GM23338 (cell line): ENCODE data around the gene CD8A. TPM values are rescaled to one million over a fixed set of nuclear protein-coding genes. Genes with fewer than 3 reads are reported as not detected.

Experiments
- ATAC-seq: fragments of 200-7000 bp; cut with Tn5 transposase; 3 replicates; pipeline ENCODE4 v1.9.1; 2020
- DNase-seq: peaks from one replicate; pipeline ENCODE4 v3.0.0-alpha.2; 2015; ENCODE audit warnings: low spot score
- H2AFZ ChIP-seq: fragments of 200-600 bp; sonication (generic); 2 replicates; pipeline ENCODE4 v1.8.0; 2016; ENCODE audit warnings: antibody characterized with exemption, mild to moderate bottlenecking, moderate library complexity
- H3F3A ChIP-seq: fragments of 200-600 bp; sonication (generic); replicated peaks from 2 replicates; pipeline ENCODE4 v1.8.0; 2017; ENCODE audit warnings: antibody characterized with exemption, mixed run types, low read depth
- H3K27ac ChIP-seq: fragments of 200-600 bp; sonication (generic); 2 replicates; pipeline ENCODE4 v1.6.1; 2016; ENCODE audit warnings: low read depth
- H3K27me3 ChIP-seq: fragments of 200-600 bp; sonication (generic); 2 replicates; pipeline ENCODE4 v1.8.0; 2016; ENCODE audit warnings: mild to moderate bottlenecking, mixed run types, moderate library complexity; ENCODE audit not compliant: insufficient read depth
- H3K36me3 ChIP-seq: fragments of 200-600 bp; sonication (generic); 2 replicates; pipeline ENCODE4 v1.8.0; 2016; ENCODE audit warnings: mild to moderate bottlenecking; ENCODE audit not compliant: insufficient read depth
- H3K4me1 ChIP-seq: fragments of 200-600 bp; sonication (generic); 2 replicates; pipeline ENCODE4 v1.8.0; 2016; ENCODE audit warnings: mild to moderate bottlenecking, moderate library complexity; ENCODE audit not compliant: insufficient read depth
- H3K4me2 ChIP-seq: fragments of 200-600 bp; sonication (generic); 2 replicates; pipeline ENCODE4 v1.7.1; 2017; ENCODE audit warnings: mixed run types
- H3K4me3 ChIP-seq: fragments of 200-600 bp; sonication (generic); 2 replicates; pipeline ENCODE4 v1.6.1; 2016; ENCODE audit warnings: mixed run types
- H3K79me2 ChIP-seq: fragments of 200-600 bp; sonication (generic); replicated peaks from 2 replicates; pipeline ENCODE4 v1.8.0; 2017; ENCODE audit warnings: mild to moderate bottlenecking; ENCODE audit not compliant: insufficient read depth
- H3K9me2 ChIP-seq: fragments of 200-600 bp; sonication (generic); 2 replicates; pipeline ENCODE4 v1.8.0; 2017; ENCODE audit not compliant: insufficient read depth
- H4K20me1 ChIP-seq: fragments of 200-600 bp; sonication (generic); replicated peaks from 2 replicates; pipeline ENCODE4 v1.8.0; 2017; ENCODE audit warnings: mild to moderate bottlenecking; ENCODE audit not compliant: insufficient read depth
- H3K27ac Mint-ChIP-seq: 2 replicates; pipeline ENCODE4 v1.8.0; 2020; ENCODE audit warnings: inconsistent platforms, mild to moderate bottlenecking, moderate library complexity, mixed read lengths
- H3K27me3 Mint-ChIP-seq: 3 replicates; pipeline ENCODE4 v1.8.0; 2022; ENCODE audit warnings: low read depth, mild to moderate bottlenecking, moderate library complexity, mixed read lengths, inconsistent platforms; ENCODE audit not compliant: insufficient read depth, poor library complexity
- H3K36me3 Mint-ChIP-seq: 3 replicates; pipeline ENCODE4 v1.8.0; 2021; ENCODE audit warnings: low read depth, mild to moderate bottlenecking, inconsistent platforms, moderate library complexity, mixed read lengths
- H3K4me1 Mint-ChIP-seq: 3 replicates; pipeline ENCODE4 v1.8.0; 2020; ENCODE audit warnings: mild to moderate bottlenecking, inconsistent platforms, mixed read lengths
- H3K4me3 Mint-ChIP-seq: 3 replicates; pipeline ENCODE4 v1.8.0; 2021; ENCODE audit warnings: moderate library complexity, mild to moderate bottlenecking, inconsistent platforms, mixed read lengths
- H3K9me3 Mint-ChIP-seq: 3 replicates; pipeline ENCODE4 v1.8.0; 2020; ENCODE audit warnings: moderate library complexity, mild to moderate bottlenecking, inconsistent platforms, mixed read lengths
- CREB1 ChIP-seq: fragments of 250-450 bp; sonication (Bioruptor Pico); IDR thresholded peaks from 2 replicates; pipeline ENCODE4 v1.5.0; 2020; ENCODE audit warnings: low read depth, mild to moderate bottlenecking, moderate library complexity
- CTCF ChIP-seq, 2 experiments: fragments of 200-600 bp in 1 of 2; sonication (generic) in 1 of 2; conservative IDR thresholded peaks; 2 replicates each; pipeline versions ENCODE4 v1.5.1 to v1.6.1; 2016 to 2017; ENCODE audit warnings: antibody characterized with exemption in 2 of 2, low read depth in 2 of 2, mild to moderate bottlenecking in 2 of 2, moderate library complexity in 1 of 2
- ETS1 ChIP-seq: IDR thresholded peaks from 2 replicates; pipeline ENCODE4 v1.6.1; 2016; ENCODE audit warnings: antibody characterized with exemption
- JUNB ChIP-seq: IDR thresholded peaks from one replicate; pipeline ENCODE4 v1.6.1; 2016; ENCODE audit warnings: antibody characterized with exemption; ENCODE audit not compliant: unreplicated experiment
- NANOG ChIP-seq: IDR thresholded peaks from 2 replicates; pipeline ENCODE4 v1.6.1; 2016; ENCODE audit warnings: antibody characterized with exemption, borderline replicate concordance
- POLR2AphosphoS5 ChIP-seq: IDR thresholded peaks from 2 replicates; pipeline ENCODE4 v1.6.1; 2016; ENCODE audit warnings: antibody characterized with exemption, low read depth
- REST ChIP-seq: IDR thresholded peaks from one replicate; pipeline ENCODE4 v1.6.1; 2018; ENCODE audit warnings: antibody characterized with exemption; ENCODE audit not compliant: unreplicated experiment
- STAT1 ChIP-seq: IDR thresholded peaks from one replicate; pipeline ENCODE4 v1.6.1; 2016; ENCODE audit warnings: antibody characterized with exemption; ENCODE audit not compliant: unreplicated experiment
- ZNF114 ChIP-seq: fragments of 250-450 bp; sonication (Bioruptor Pico); IDR thresholded peaks from 2 replicates; pipeline ENCODE4 v1.5.0; 2020; ENCODE audit warnings: mild to moderate bottlenecking, moderate library complexity
- polyA plus RNA-seq: library from polyadenylated mRNA; unstranded; fragments of >200 nt; fragmentation: Nextera tagmentation; extraction: Ambion mirVana; gene quantifications from 2 replicates; pipeline ENCODE4 v1.2.1, GENCODE V29; 2016
- total RNA-seq: library from RNA; depleted of rRNA; stranded (reverse); fragments of >200 nt; shearing (Covaris generic); gene quantifications from 2 replicates; pipeline ENCODE4 v1.2.3, GENCODE V29; 2014

CD8A gene
- total and polyA plus RNA-seq, 2 experiments from 2014 or later: 0.19 to 0.24 TPM

GRCh38 chr2:86750240-86750839, 40.4 kb downstream of the CD8A start:
- no peak overlapping the region for H3K4me3 Mint-ChIP-seq
- Histone ChIP-seq H3K4me2 (no peak overlapping the region), H3K4me3 (no peak overlapping the region), H3F3A (no peaks in the 10 kb centered on the region), H3K27me3 (no peaks in the 10 kb centered on the region), H3K27ac (no peak overlapping the region), H3K4me1 (peaks cover 9% of the 10 kb centered on the region; the same call in 1 of the 2 replicates), H4K20me1 (peaks cover 28% of the 10 kb centered on the region), H3K79me2 (peaks cover 88% of the 10 kb centered on the region), H2AFZ (no peak overlapping the region), H3K36me3 (peaks cover 22% of the 10 kb centered on the region), H3K9me2 (no peaks in the 10 kb centered on the region)
- no peak for ATAC-seq
- H3K36me3 Mint-ChIP-seq: peaks cover 55% of the 10 kb centered on the region
- no peak overlapping the region for H3K27ac Mint-ChIP-seq
- peaks cover 16% of the 10 kb centered on the region for H3K4me1 Mint-ChIP-seq
- TF ChIP-seq STAT1 (no peak), NANOG (no peak), ZNF114 (no peak), CTCF (conservative IDR thresholded peaks at IDR 0.05; ENCODE audit: low read depth in 2 of 2) (no peak)
- DNase-seq: no peak
- peaks cover 3% of the 10 kb centered on the region for H3K27me3 Mint-ChIP-seq
- peaks cover 11% of the 10 kb centered on the region for H3K9me3 Mint-ChIP-seq

DNA sequence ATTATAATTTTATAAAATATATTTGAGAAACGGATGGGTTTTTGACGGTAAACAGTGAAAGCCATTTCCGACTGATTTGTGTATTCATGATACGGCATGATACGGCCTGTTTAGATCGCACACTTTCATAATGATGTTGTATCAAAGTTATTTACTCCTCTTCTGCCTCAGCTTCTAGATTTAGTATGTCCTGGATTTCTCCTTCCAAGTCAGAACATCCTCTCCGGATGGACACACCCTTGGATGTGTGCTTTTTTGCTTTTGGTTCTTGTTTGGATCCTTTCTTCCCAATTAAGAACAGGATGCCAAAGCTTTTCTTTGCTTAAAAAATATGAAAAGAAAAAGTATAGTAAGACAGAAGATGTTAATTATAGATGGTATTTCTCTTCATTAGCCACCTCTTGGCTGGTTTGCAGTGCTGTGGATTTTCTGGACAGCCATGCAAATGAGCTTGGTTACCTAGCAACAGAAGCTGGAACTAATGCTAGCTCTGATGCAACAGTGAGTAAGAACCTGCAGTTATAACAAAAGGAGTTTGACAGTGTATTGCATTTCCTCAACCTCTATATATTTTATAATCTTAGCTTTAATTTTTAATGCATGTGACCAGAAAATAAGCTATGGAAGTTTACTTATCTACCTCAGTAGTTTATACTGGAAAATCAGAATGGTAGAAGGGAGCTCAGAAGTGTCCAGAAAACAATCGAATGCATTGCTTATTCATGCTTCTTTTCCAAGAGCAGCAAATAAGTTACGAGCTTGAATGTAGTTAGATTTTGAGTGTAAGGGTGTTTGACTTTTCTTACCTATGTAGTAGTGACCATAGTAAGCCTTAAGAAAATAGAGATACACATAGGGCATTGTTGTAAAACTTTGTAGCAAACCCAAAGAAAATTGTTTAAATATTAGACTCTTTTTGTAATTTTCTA, 42.7 kb downstream of the CD8A start:
- Mint-ChIP-seq H3K27ac (peak overlapping the region; percentile 89), H3K27me3 (peaks cover 3% of the 10 kb centered on the region), H3K4me3 (no peak overlapping the region; the same call in 2 of the 3 replicates), H3K4me1 (peaks cover 16% of the 10 kb centered on the region), H3K9me3 (peaks cover 11% of the 10 kb centered on the region), H3K36me3 (peaks cover 48% of the 10 kb centered on the region)
- H4K20me1 ChIP-seq: peaks cover 22% of the 10 kb centered on the region
- ATAC-seq: peak; percentile 53; the same call in 2 of the 3 replicates
- no peaks in the 10 kb centered on the region for H3K27me3 ChIP-seq
- H3K79me2 ChIP-seq: peaks cover 95% of the 10 kb centered on the region
- H3K4me3 ChIP-seq: no peak overlapping the region
- no peak overlapping the region for H3K27ac ChIP-seq
- H3K36me3 ChIP-seq: peaks cover 9% of the 10 kb centered on the region
- no peaks in the 10 kb centered on the region for H3F3A ChIP-seq
- DNase-seq: peak; percentile 81
- H2AFZ ChIP-seq: no peak overlapping the region
- no peak overlapping the region for H3K4me2 ChIP-seq
- TF ChIP-seq ETS1 (no peak), POLR2AphosphoS5 (no peak), CREB1 (no peak), REST (no peak), JUNB (no peak)
- no peaks in the 10 kb centered on the region for H3K9me2 ChIP-seq
- peaks cover 9% of the 10 kb centered on the region; the same call in 1 of the 2 replicates for H3K4me1 ChIP-seq
